Activated gamma-delta T cell treated with Interleukin-2 at 50 U/mL for 16 hours (primary cell): Measurements from ENCODE around the gene ST6GALNAC3.
"Not testable (repeated sequence)": the region's sequence is repeated elsewhere in the genome, so short reads cannot be mapped to it uniquely, and the experiment has no call there.

ENCODE experiments used
- DNase-seq: peaks from one replicate; pipeline ENCODE4 v3.0.0-alpha.2; 2020

The ST6GALNAC3 gene

DNA sequence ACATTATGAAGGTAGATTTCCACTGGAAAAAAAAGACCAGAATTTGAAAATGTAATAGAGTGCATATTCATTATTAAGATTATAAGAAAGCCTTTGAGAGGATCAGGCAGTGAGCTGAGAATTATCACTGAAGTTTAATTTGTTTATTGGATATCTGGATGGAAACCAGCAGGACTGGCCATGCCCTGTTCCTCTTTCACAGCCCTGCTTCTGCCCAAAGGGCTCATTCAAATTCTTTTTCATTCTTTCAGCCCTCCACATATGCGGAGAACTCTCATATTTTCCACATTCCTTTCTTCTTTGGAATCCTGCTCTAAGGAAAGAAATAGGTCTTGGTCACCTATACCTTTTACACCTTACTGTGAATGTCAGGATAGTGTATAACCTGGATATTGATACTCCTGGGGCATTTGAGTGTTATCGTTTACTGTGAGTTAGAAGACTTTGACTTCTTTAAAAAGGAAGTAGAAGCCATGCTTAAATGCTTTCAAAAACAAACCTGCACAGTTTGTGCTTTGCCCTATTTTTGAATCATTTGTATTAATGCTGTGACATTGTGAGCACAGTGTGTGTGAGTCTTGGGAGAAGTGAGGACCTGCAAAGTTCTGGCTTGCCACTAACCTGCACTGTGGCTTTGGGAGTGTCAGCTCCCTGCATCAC, 35.5 kb downstream of the ST6GALNAC3 start:
- DNase-seq, result no peak

- no peak for DNase-seq
Measured at GRCh38 chr1:76110666-76111065, 36.1 kb downstream of the ST6GALNAC3 start.

GRCh38 chr1:76112321-76112720, 37.8 kb downstream of the ST6GALNAC3 start:
- DNase-seq, result not testable (repeated sequence)

- DNase-seq, result no peak
Measured at GRCh38 chr1:76113446-76113845, 38.9 kb downstream of the ST6GALNAC3 start.

- DNase-seq, result no peak
Measured at GRCh38 chr1:76115171-76115570, 40.6 kb downstream of the ST6GALNAC3 start.

DNA sequence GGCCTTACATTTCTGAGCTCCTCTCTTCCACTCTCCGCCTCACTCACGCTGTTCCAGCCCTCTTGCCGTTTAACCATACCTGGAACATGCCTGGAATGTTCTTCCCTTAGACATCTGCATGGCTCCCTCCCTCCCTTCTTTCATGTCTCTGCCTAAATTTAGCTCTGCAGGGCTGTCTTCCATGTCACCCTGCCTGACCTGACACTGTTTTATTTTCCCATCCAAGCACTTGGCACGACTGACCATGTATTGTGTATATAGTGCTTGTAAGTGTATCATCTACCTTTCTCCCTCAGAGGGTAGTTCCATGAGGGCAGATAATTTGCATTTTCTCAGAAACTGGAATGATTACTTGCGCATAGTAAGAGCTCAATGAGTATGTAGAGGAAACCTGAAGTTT, 47.3 kb downstream of the ST6GALNAC3 start:
- DNase-seq, result no peak

DNA sequence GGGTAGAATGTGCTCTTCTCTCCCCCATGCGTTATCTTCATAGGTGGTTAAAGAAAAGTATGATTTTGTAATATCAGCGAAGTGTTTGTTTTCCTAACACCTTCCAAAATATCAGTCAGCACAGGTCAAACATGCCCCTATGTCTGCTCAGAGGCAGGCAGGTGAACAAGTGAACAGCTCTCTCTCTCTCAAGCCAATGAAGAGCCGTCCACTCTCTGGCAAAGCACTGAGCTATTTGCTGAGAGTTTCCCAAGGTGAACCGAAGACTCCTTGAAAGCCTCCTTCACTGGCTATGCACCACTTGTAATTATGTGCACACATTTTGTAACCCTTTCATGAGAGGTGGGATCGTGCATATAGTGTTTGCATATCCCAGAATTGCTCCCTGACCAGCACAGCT, 47.7 kb downstream of the ST6GALNAC3 start:
- DNase-seq, result no peak

- DNase-seq, result not testable (repeated sequence)
Measured at GRCh38 chr1:76123411-76124064, 49.0 kb downstream of the ST6GALNAC3 start.

DNA sequence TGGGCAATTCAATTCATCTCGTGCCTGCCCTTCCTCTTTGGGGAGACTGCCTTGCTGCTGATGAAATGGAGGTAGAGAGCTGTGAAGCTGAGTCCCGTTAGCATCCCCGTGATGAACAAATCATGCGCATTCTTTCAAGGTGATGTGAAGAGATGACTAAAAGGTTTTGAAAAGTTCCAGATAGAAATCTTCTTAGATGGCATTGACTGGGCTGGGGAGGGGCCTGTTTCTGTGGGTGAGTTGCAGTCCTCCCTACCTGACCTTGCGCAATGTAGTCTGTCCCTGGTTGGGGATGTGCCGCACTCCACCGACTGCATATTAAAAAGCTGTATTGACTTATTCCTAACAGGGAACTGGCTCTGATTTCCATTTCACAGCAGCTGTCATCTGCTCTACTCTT, 49.6 kb downstream of the ST6GALNAC3 start:
- DNase-seq, result no peak

- DNase-seq, result no peak
Measured at GRCh38 chr1:76125473-76126219, 51.1 kb downstream of the ST6GALNAC3 start.

- DNase-seq, result no peak
Measured at GRCh38 chr1:76128096-76128495, 53.5 kb downstream of the ST6GALNAC3 start.

DNA sequence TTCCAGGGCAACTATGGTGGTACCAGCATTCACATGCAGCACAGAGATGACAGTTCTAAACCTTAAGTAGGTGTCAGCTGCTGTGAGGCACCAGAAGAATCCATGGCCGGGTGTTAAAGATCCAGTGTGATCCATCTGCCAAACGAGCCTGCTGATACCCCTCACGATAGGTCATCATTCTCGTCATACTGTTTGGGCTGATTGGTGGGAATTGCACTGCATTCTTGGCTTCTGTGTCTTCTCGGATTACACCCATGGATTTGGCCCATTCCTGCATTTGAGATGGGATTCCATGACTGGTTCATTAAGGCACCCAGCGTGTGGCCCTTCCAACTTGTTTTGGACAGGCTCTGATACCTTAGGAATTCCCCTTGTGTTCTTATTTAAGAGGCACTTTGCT, 55.2 kb downstream of the ST6GALNAC3 start:
- DNase-seq, result no peak

- no peak for DNase-seq
Measured at GRCh38 chr1:76130992-76131391, 56.4 kb downstream of the ST6GALNAC3 start.

DNA sequence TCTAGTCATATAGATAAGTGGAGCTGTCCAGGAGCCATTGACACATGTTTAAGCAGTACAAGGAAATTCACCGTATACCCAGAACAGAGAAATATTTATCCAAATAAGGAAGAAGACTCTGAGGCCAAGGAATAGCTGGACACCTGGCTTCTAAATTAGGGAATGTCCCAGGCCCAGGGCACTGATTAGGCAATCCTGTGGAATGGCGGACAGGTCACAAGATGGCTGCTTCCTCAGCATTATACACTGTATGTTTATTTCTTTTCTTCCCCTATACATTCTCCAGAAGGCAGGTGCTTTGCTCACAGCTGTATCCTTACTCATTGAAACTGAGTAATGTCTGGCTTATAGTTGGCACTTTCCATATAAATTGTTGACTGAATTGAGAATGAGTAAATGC, 59.4 kb downstream of the ST6GALNAC3 start:
- no peak for DNase-seq

GRCh38 chr1:76135835-76136234, 61.3 kb downstream of the ST6GALNAC3 start:
- DNase-seq, result no peak

GRCh38 chr1:76136894-76137293, 62.3 kb downstream of the ST6GALNAC3 start:
- no peak for DNase-seq

DNA sequence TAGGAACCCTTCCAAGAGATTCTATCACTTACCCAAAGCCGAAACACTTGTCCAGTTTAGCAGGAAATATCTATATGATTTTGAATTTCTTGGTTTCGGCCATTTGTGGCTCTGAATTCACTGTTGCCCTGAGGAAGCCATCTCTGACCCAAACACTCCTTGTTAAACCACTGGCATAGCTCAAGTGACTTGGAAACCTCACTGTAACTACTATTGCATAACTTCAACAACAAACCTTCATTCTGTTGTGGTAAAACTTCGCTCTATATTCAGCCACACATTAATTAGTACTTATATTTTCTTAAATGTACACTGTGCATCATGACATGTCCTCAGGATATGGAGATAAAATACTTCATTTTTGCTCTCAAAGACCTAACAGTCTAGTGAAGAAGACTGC, 63.2 kb downstream of the ST6GALNAC3 start:
- DNase-seq, result no peak

DNA sequence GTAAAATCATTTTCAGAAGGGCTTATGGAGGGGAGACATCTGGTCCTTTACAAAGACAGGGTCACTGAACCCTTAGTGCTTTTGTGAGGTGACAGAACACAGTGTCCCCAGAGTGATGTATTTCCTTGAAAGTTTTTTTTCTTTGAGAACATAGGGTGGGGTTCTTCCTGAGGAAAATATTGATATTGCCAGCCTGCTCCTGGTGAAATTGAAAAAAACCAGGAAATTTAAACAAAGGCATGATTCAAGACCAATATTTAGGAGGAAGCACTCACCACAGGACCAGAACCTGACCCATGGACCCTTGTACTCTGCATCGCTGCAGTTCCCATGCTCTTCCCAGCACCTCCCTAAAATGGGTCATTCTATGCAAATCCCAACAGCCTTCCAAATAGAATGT, 63.7 kb downstream of the ST6GALNAC3 start:
- DNase-seq, result no peak

DNA sequence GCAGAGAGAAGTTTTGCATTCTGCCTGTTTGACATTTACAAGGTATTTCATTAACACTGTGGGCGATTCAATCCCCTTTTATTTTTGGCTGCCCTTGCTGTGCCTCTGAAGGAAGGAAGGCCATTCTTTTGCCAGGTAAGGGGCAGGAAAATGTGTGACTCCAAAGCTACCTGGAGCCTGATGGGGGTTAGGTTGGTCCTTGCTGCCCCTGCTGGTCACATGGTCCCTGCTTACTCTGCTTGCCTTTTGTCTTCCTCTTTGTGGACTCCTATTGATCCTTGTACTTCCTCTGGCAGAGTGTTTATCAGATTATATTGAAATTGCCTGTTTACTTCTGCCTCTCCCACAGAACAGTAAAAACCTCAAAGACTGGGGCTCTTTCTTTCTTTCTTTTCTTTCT, 65.7 kb downstream of the ST6GALNAC3 start:
- no peak for DNase-seq

DNA sequence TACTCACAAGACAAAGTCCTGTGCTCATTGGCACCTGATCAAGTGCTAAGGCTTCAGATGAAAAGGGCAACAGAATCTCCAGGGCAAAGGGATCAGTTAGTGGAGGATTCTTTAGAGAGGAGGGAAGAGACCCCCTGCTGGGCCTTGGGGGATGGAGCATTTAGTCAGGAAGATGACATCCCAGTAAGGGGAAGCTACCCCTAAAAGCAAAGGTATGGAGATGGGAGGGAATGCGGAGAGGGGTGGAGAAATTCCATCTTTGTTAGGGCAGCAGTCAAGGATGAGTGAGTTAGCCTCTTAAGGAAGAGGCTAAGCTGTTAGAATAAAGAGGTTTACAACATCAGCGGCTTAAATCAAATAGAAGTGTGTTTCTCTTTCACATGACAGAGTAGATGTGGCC, 67.4 kb downstream of the ST6GALNAC3 start:
- no peak for DNase-seq

- DNase-seq, result no peak
Measured at GRCh38 chr1:76142771-76143540, 68.4 kb downstream of the ST6GALNAC3 start.

DNA sequence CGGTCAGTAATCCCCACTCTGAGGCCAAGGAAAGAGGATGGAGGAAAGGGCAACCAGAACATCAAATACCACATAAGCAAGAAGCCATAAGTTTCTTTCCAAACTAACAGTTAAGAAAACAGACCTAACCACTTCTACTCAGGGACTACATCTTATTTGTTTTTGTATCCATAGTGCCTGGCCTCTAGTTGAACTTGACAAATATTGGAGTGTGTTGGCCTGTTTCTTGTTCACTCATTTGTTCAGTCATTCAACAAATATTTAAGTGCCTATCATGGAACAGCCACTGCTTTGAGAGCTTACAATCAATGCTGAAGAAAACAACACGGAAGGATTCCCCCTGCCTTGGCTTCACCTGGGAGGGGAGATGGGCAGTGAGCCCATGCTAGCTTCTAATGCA, 69.7 kb downstream of the ST6GALNAC3 start:
- DNase-seq, result no peak

DNA sequence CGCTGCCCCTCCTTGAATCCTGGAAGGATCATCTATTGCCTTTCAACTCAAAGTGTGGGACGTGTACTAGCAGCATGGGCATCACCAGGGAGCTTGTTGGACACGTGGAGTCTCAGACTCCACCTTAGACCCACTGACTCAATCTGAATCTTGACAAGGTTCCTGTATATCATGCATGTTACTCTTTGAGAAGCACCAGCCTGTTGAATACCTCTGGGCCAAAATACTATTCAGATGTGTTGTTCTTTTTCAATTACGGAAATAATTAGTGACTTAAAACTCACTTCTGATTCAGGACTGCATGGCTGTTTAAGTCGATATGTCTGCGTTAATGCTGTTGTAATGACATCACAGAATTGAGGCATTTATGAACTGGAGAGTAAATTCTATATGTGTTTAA, 70.8 kb downstream of the ST6GALNAC3 start:
- no peak for DNase-seq
